Pons (tissue), 1 donor: ENCODE results near the gene PHLPP1.

Source experiments
- DNase-seq: peaks from one replicate; pipeline ENCODE4 v3.0.0-alpha.2; 2016; ENCODE audit warnings: low spot score

PHLPP1 gene

GRCh38 chr18:62772860-62773584 is 57.7 kb downstream of the PHLPP1 start:
- DNase-seq: no peak

- DNase-seq: no peak
Measured at GRCh38 chr18:62773691-62774090, 58.4 kb downstream of the PHLPP1 start.

- no peak for DNase-seq
Measured at GRCh38 chr18:62776024-62776570, 60.8 kb downstream of the PHLPP1 start.

- no peak for DNase-seq
Measured at GRCh38 chr18:62777814-62778213, 62.5 kb downstream of the PHLPP1 start.

GRCh38 chr18:62778976-62779869 is 63.9 kb downstream of the PHLPP1 start:
- DNase-seq: no peak

GRCh38 chr18:62781262-62781661 is 65.9 kb downstream of the PHLPP1 start:
- DNase-seq: no peak

- no peak for DNase-seq
Measured at GRCh38 chr18:62781893-62782292, 66.6 kb downstream of the PHLPP1 start.

GRCh38 chr18:62784338-62784965 is 69.1 kb downstream of the PHLPP1 start:
- DNase-seq: no peak

GRCh38 chr18:62784966-62785413 is 69.6 kb downstream of the PHLPP1 start:
- peak; percentile 97 for DNase-seq

GRCh38 chr18:62786689-62787088 is 71.3 kb downstream of the PHLPP1 start:
- DNase-seq: no peak

GRCh38 chr18:62788111-62788510 is 72.8 kb downstream of the PHLPP1 start:
- no peak for DNase-seq

- no peak for DNase-seq
Measured at GRCh38 chr18:62788876-62789275, 73.5 kb downstream of the PHLPP1 start.

GRCh38 chr18:62790871-62791772 is 75.8 kb downstream of the PHLPP1 start:
- peak; percentile 68 for DNase-seq

- DNase-seq: no peak
Measured at GRCh38 chr18:62792016-62792415, 76.7 kb downstream of the PHLPP1 start.

- DNase-seq: no peak
Measured at GRCh38 chr18:62795813-62796212, 80.5 kb downstream of the PHLPP1 start.

GRCh38 chr18:62796216-62796621 is 80.9 kb downstream of the PHLPP1 start:
- no peak for DNase-seq

GRCh38 chr18:62797329-62797728 is 82.0 kb downstream of the PHLPP1 start:
- DNase-seq: no peak

GRCh38 chr18:62799977-62800376 is 84.6 kb downstream of the PHLPP1 start:
- no peak for DNase-seq

GRCh38 chr18:62802523-62802922 is 87.2 kb downstream of the PHLPP1 start:
- no peak for DNase-seq

- DNase-seq: no peak
Measured at GRCh38 chr18:62807396-62807795, 92.1 kb downstream of the PHLPP1 start.

GRCh38 chr18:62808123-62808522 is 92.8 kb downstream of the PHLPP1 start:
- no peak for DNase-seq
